ENCODE data around the gene SMPD3.

The SMPD3 gene

GRCh38 chr16:68370581-68371275 is 77.6 kb downstream of the SMPD3 start:
- no peak for DNase-seq (ENCODE audit: low read depth, low spot score)

- DNase-seq (ENCODE audit: low read depth, low spot score), result no peak
Measured at GRCh38 chr16:68369697-68370580, 78.4 kb downstream of the SMPD3 start.

- no peak for DNase-seq (ENCODE audit: low read depth, low spot score)
Measured at GRCh38 chr16:68369168-68369567, 79.1 kb downstream of the SMPD3 start.

GRCh38 chr16:68368301-68368888 is 79.9 kb downstream of the SMPD3 start:
- DNase-seq (ENCODE audit: low read depth, low spot score), result no peak

GRCh38 chr16:68367891-68368290 is 80.4 kb downstream of the SMPD3 start:
- no peak for DNase-seq (ENCODE audit: low read depth, low spot score)

GRCh38 chr16:68367440-68367839 is 80.9 kb downstream of the SMPD3 start:
- DNase-seq (ENCODE audit: low read depth, low spot score), result no peak

GRCh38 chr16:68367030-68367429 is 81.3 kb downstream of the SMPD3 start:
- DNase-seq (ENCODE audit: low read depth, low spot score), result no peak

- no peak for DNase-seq (ENCODE audit: low read depth, low spot score)
Measured at GRCh38 chr16:68366062-68366461, 82.2 kb downstream of the SMPD3 start.

- DNase-seq (ENCODE audit: low read depth, low spot score), result no peak
Measured at GRCh38 chr16:68365167-68365817, 83.0 kb downstream of the SMPD3 start.

GRCh38 chr16:68364561-68364998 is 83.7 kb downstream of the SMPD3 start:
- DNase-seq (ENCODE audit: low read depth, low spot score), result no peak

GRCh38 chr16:68363658-68364521 is 84.4 kb downstream of the SMPD3 start:
- no peak for DNase-seq (ENCODE audit: low read depth, low spot score)

- DNase-seq (ENCODE audit: low read depth, low spot score), result no peak
Measured at GRCh38 chr16:68362947-68363657, 85.2 kb downstream of the SMPD3 start.

- no peak for DNase-seq (ENCODE audit: low read depth, low spot score)
Measured at GRCh38 chr16:68362262-68362913, 85.9 kb downstream of the SMPD3 start.

- DNase-seq (ENCODE audit: low read depth, low spot score), result no peak
Measured at GRCh38 chr16:68361485-68361884, 86.8 kb downstream of the SMPD3 start.

GRCh38 chr16:68360956-68361355 is 87.4 kb downstream of the SMPD3 start:
- no peak for DNase-seq (ENCODE audit: low read depth, low spot score)

- no peak for DNase-seq (ENCODE audit: low read depth, low spot score)
Measured at GRCh38 chr16:68360547-68360946, 87.8 kb downstream of the SMPD3 start.

GRCh38 chr16:68359398-68360191 is 88.7 kb downstream of the SMPD3 start:
- DNase-seq (ENCODE audit: low read depth, low spot score), result no peak

GRCh38 chr16:68358951-68359350 is 89.4 kb downstream of the SMPD3 start:
- no peak for DNase-seq (ENCODE audit: low read depth, low spot score)

- DNase-seq (ENCODE audit: low read depth, low spot score), result no peak
Measured at GRCh38 chr16:68357923-68358322, 90.4 kb downstream of the SMPD3 start.

Data from smooth muscle cell of the brain vasculature (primary cell).